Common myeloid progenitor, CD34-positive (primary cell): Measurements from ENCODE around the gene ARID3A.
A peak's percentile ranks its signal among the peaks of the same experiment; 100 is the strongest.

Experiments used
- CTCF ChIA-PET: fragments of 350-600 bp; sonication (Branson Sonifier 250); formaldehyde crosslinking; loops from one replicate; lab custom pipeline; 2021; ENCODE audit warnings: antibody characterized with exemption; lab: Charles Lee
- POLR2A ChIA-PET: fragments of 350-600 bp; sonication (Branson Sonifier 250); formaldehyde crosslinking; loops from one replicate; lab custom pipeline; 2021; ENCODE audit warnings: antibody characterized with exemption; lab: Charles Lee
- DNase-seq, 3 donors: peaks; one replicate each; pipeline versions ENCODE4 v3.0.0 to v3.0.0-alpha.2; 2013
- H3K27ac ChIP-seq, 2 experiments: 1 replicate in 1 of 2; 2 replicates in 1 of 2; pipeline ENCODE4 v1.7.0; 2013; ENCODE audit warnings: inconsistent platforms in 2 of 2, low read length in 2 of 2, mild to moderate bottlenecking in 2 of 2, low read depth in 1 of 2, moderate library complexity in 1 of 2; ENCODE audit not compliant: severe bottlenecking in 2 of 2, insufficient read depth in 1 of 2, poor library complexity in 1 of 2
- H3K27me3 ChIP-seq, 5 experiments: replicated peaks in 2 of 5; 1 replicate in 3 of 5; 2 replicates in 2 of 5; pipeline versions ENCODE4 v1.6.1 to v1.7.0; 2013; ENCODE audit warnings: low read length in 4 of 5, mild to moderate bottlenecking in 2 of 5, moderate library complexity in 2 of 5, inconsistent platforms in 1 of 5; ENCODE audit not compliant: insufficient read depth in 5 of 5, control insufficient read depth in 4 of 5
- H3K36me3 ChIP-seq, 4 experiments: 1 replicate in 2 of 4; 2 replicates in 2 of 4; pipeline versions ENCODE4 v1.6.1 to v1.7.0; 2013; ENCODE audit warnings: low read length in 3 of 4, control low read depth in 1 of 4, mild to moderate bottlenecking in 1 of 4; ENCODE audit not compliant: control insufficient read depth in 4 of 4, insufficient read depth in 4 of 4
- H3K4me1 ChIP-seq, 4 experiments: 1 replicate in 3 of 4; 2 replicates in 1 of 4; pipeline versions ENCODE4 v1.6.1 to v1.7.1; 2013; ENCODE audit warnings: low read length in 3 of 4, mild to moderate bottlenecking in 3 of 4, control low read depth in 1 of 4, inconsistent platforms in 1 of 4, moderate library complexity in 1 of 4; ENCODE audit not compliant: control insufficient read depth in 4 of 4, insufficient read depth in 4 of 4; ENCODE audit errors: control extremely low read depth in 1 of 4
- H3K4me3 ChIP-seq, 7 experiments: 1 replicate in 4 of 7; 2 replicates in 3 of 7; pipeline versions ENCODE4 v1.5.1 to v1.7.0; 2013; ENCODE audit warnings: mild to moderate bottlenecking in 7 of 7, low read length in 6 of 7, moderate library complexity in 6 of 7, inconsistent platforms in 2 of 7, low read depth in 2 of 7, control low read depth in 1 of 7; ENCODE audit not compliant: insufficient read depth in 4 of 7, control insufficient read depth in 1 of 7; ENCODE audit errors: extremely low read depth in 1 of 7
- H3K9me3 ChIP-seq, 5 experiments: 1 replicate in 4 of 5; 2 replicates in 1 of 5; pipeline versions ENCODE4 v1.6.1 to v1.7.1; 2013; ENCODE audit warnings: low read length in 4 of 5, mild to moderate bottlenecking in 2 of 5, inconsistent platforms in 1 of 5, low read depth in 1 of 5, moderate library complexity in 1 of 5; ENCODE audit not compliant: control insufficient read depth in 4 of 5, insufficient read depth in 2 of 5; ENCODE audit errors: control extremely low read depth in 1 of 5
- WGBS: methylation state at CpG from one replicate; pipeline ENCODE4 v1.1.5; 2013; ENCODE audit not compliant: insufficient coverage; 5-methylcytosine and 5-hydroxymethylcytosine counted together

The ARID3A gene

DNA sequence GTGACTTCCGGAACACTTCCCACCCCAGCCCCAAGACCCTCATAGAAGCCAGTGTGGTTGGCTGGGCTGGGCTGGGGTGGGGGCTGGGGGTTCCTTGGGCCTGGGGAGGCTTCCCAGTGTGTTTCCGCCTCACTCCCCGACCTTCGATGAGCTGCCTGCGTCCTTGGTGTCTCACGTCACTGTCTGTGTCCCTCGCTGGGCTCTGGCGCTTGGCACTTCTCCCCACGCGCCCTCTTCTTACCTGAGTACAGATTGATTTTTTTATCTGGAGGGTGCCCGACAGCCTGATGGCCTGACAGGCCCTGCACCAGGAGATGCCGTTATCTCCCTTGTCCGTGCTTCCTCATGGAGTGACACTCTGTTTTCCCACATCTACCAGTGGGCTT lies 66.8 kb downstream of the ARID3A start:
- H3K9me3 ChIP-seq, result no peaks in the 10 kb centered on the region
- no peak for DNase-seq
- H3K4me3 ChIP-seq, result no peak overlapping the region
- H3K27me3 ChIP-seq, result peaks cover 0 to 21% (median 4%) of the 10 kb centered on the region in 5 experiments
- H3K36me3 ChIP-seq, result peaks cover 7 to 64% (median 37%) of the 10 kb centered on the region in 4 experiments
- CTCF ChIA-PET, result no interaction called here
- POLR2A ChIA-PET, result no interaction called here
- peaks cover 0 to 12% (median 11%) of the 10 kb centered on the region in 4 experiments for H3K4me1 ChIP-seq
- WGBS, result 96% methylated on average over 11 of the region's 13 CpGs
- H3K27ac ChIP-seq, result no peak overlapping the region

- no peak for DNase-seq
- ChIA-PET POLR2A (no interaction called here), CTCF (no interaction called here)
- H3K36me3 ChIP-seq, result peaks cover 7 to 60% (median 35%) of the 10 kb centered on the region in 4 experiments
- WGBS, result 96% methylated on average over 14 of the region's 17 CpGs
- no peak overlapping the region for H3K4me3 ChIP-seq
- peaks cover 0 to 28% (median 12%) of the 10 kb centered on the region in 5 experiments for H3K27me3 ChIP-seq
- H3K9me3 ChIP-seq, result no peaks in the 10 kb centered on the region
- H3K27ac ChIP-seq, result no peak overlapping the region
- H3K4me1 ChIP-seq, result peaks cover 0 to 12% (median 11%) of the 10 kb centered on the region in 4 experiments
These were observed 67.6 kb downstream of the ARID3A start for GRCh38 chr19:993361-993830.

- 95% methylated on average over 37 of the region's 43 CpGs for WGBS
These were observed 68.1 kb downstream of the ARID3A start for GRCh38 chr19:993831-994393.

DNA sequence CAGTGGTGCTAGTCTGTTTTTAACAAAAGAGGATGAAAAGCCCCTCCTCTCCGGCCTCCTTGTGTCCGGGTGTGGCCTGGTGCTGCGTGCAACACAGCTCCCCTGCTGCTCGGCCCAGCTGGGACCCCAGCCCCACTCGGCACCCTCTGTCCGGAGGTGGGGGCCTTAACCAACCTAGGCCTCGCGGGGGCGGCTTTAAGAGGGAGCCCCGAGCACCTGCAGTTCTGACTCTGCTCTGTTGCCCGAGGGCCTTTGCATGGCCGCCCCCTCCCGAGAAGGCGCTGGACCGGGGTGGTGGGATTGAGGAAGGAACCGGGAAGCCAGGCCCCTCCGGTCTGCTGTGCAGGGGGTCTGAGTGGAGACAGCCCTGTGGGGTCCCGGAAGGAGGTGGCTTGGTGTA lies 68.7 kb downstream of the ARID3A start:
- Histone ChIP-seq H3K9me3 (no peaks in the 10 kb centered on the region), H3K4me1 (peaks cover 0 to 11% (median 10%) of the 10 kb centered on the region in 4 experiments), H3K4me3 (no peak overlapping the region), H3K27me3 (peaks cover 0 to 39% (median 17%) of the 10 kb centered on the region in 5 experiments), H3K36me3 (peaks cover 7 to 51% (median 27%) of the 10 kb centered on the region in 4 experiments), H3K27ac (no peak overlapping the region)
- ChIA-PET CTCF (no interaction called here), POLR2A (no interaction called here)
- WGBS, result 97% methylated on average over 18 of the region's 18 CpGs
- DNase-seq, result no peak

More at GRCh38 chr19:993831-994393, 68.1 kb downstream of the ARID3A start:
- H3K27ac ChIP-seq, result no peak overlapping the region
- peaks cover 7 to 55% (median 31%) of the 10 kb centered on the region in 4 experiments for H3K36me3 ChIP-seq
- H3K9me3 ChIP-seq, result no peaks in the 10 kb centered on the region
- POLR2A ChIA-PET, result no interaction called here
- no peak for DNase-seq
- CTCF ChIA-PET, result no interaction called here
- peaks cover 0 to 33% (median 12%) of the 10 kb centered on the region in 5 experiments for H3K27me3 ChIP-seq
- peaks cover 0 to 12% (median 11%) of the 10 kb centered on the region in 4 experiments for H3K4me1 ChIP-seq
- no peak overlapping the region for H3K4me3 ChIP-seq

DNA sequence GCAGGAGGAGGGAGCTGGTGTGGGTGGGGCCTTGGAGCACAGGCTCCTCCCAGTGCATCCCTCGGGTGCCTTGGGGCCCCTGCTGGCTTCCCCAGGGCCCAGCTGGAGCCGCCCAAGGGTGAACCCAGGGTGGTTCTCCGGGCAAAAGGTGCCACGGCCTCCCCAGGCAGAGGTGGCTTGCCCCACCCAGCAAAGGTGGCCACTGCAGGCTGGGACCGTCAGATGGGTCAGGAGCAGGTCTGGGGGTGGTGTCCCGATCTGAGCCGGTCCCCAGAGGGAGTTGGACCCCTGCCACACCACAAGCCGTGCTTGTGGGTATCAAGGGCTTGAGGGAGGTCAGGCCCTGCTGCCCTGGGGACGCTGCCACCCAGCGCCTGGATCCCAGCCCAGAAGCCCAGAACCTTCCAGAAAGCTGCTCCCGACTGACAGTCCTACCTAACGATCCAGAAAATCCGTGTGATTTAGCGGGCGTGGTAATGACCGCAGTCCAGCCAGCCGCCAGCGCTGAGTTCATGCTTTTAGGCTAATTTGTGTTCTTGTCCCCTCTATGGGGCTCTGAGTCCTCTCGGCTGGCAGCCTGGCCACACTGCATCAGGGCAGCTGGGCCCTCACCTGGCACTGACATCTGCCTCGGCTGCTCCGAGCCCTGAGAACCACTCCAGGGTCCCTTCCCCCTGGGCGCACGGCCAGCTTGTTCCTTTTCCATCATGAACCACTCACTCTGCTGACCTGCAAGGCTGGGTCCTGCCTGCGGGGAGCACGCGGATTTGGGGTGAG lies 69.4 kb downstream of the ARID3A start:
- H3K4me1 ChIP-seq, result peaks cover 0 to 12% (median 10%) of the 10 kb centered on the region in 4 experiments
- no peak for DNase-seq
- no peak overlapping the region for H3K27ac ChIP-seq
- peaks cover 3 to 43% (median 23%) of the 10 kb centered on the region in 4 experiments for H3K36me3 ChIP-seq
- peaks cover 0 to 42% (median 18%) of the 10 kb centered on the region in 5 experiments for H3K27me3 ChIP-seq
- CTCF ChIA-PET, result interaction anchor here (1.1 to 2.3 kb wide), 3 partner anchors 72 to 133 kb away, joined by 3 to 7 read pairs (median 3); no protein-coding TSS in a partner anchor
- 93% methylated on average over 20 of the region's 26 CpGs for WGBS
- H3K9me3 ChIP-seq, result no peaks in the 10 kb centered on the region
- H3K4me3 ChIP-seq, result no peak overlapping the region
- POLR2A ChIA-PET, result no interaction called here

GRCh38 chr19:996051-996838 lies 70.4 kb downstream of the ARID3A start:
- peaks cover 0 to 49% (median 20%) of the 10 kb centered on the region in 5 experiments for H3K27me3 ChIP-seq
- CTCF ChIA-PET, result interaction anchor here (1.0 to 2.3 kb wide), 5 partner anchors 18 to 134 kb away, joined by 3 to 7 read pairs (median 3); no protein-coding TSS in a partner anchor
- H3K36me3 ChIP-seq, result peaks cover 0 to 34% (median 15%) of the 10 kb centered on the region in 4 experiments
- POLR2A ChIA-PET, result interaction anchor here (0.9 kb wide), 1 partner anchor 24 kb away, joined by 4 read pairs; no protein-coding TSS in a partner anchor
- peaks cover 0 to 21% (median 19%) of the 10 kb centered on the region in 4 experiments for H3K4me1 ChIP-seq
- H3K9me3 ChIP-seq, result no peaks in the 10 kb centered on the region
- peak overlapping the region in 2 of 7 experiments; percentile 59 to 67 for H3K4me3 ChIP-seq
- DNase-seq, result peak; percentile 61 to 87 (median 78)
- no peak overlapping the region for H3K27ac ChIP-seq
- WGBS, result 18% methylated on average over 49 of the region's 64 CpGs
